Kidney capillary endothelial cell (primary cell): Measurements from ENCODE around the gene HMGB2.

Experiments used
- DNase-seq: peaks from one replicate; pipeline ENCODE4 v3.0.0-alpha.2; 2018; ENCODE audit warnings: low spot score

HMGB2 gene

GRCh38 chr4:173288296-173288695, 45.9 kb downstream of the HMGB2 start:
- DNase-seq = peak; percentile 34

DNA sequence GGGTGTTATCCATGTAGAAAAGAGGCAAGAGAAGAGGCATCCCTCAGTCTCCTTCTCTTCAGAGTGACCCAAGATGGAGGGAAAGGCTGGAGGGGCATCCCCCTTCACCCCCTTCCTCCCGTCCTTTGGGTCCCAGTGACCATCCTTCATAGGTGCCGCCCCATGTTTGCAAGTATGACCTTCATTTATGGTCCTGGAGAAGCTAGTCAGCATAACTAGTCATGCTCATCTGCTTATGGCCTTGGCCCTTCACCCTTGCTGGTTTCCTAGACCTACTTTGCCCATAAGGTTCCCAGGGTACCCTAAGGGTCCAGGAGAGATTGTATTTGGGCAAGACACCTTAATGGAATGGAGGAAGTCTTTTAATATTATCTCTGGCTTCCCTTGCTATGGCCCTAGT, 46.7 kb downstream of the HMGB2 start:
- no peak for DNase-seq

- no peak for DNase-seq
Observed at GRCh38 chr4:173284463-173284862, 49.7 kb downstream of the HMGB2 start.

GRCh38 chr4:173282626-173283025, 51.5 kb downstream of the HMGB2 start:
- no peak for DNase-seq

- no peak for DNase-seq
Observed at GRCh38 chr4:173282256-173282562, 51.9 kb downstream of the HMGB2 start.

DNA sequence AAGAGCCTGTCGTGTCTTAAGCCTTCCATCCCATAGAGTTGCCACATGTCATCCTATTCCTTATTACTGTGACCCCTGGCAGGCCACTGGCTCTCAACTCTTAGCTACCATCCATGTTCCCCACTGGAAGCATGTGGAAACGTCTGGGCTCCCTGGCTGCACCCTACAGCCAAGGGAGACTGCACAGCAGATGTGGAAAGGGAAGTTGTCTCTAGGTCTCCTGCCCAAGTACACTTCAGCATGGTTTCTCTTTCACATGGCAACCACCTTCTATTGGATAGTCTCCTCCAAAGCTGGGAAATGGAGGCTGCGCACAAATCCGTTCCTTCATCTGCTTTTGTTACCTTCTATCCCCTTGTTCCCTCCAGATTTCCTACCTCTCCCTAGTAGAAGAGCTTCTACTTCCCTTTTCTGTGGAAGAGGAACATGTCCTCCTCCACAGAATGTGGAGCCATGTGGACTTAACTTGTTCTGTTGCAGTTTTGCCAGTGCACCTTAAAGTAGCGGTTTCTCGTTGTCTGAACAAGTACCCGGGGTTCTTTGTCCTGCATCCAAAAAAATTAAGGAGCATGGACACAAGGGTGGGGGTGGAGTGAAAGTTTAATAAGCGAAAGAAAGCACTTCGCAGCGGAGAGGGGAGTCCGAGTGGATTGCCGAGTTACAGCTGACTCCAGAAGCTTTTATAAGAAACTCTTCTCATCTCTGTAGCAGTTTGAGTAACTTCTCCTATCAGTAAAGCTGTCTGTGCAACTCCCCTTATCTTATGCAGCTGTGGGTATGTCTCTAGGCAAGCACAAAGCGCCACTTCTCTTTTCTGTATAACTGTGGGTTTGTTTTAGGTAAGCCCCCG, 52.5 kb downstream of the HMGB2 start:
- DNase-seq = no peak
